WTC11 (cell line): ENCODE measurements around the gene ATP11A. TPM values are rescaled to one million over a fixed set of nuclear protein-coding genes. Genes with fewer than 3 reads are reported as not detected.

ENCODE experiments used
- ATAC-seq: fragments of 200-7000 bp; cut with Tn5 transposase; 2 replicates; pipeline ENCODE4 v1.10.0; 2021; ENCODE audit warnings: mild to moderate bottlenecking, moderate library complexity
- CTCF ChIA-PET: fragments of 300-600 bp; sonication (Branson Sonifier 250); formaldehyde crosslinking; loops from one replicate; lab custom pipeline; 2021; ENCODE audit warnings: antibody characterized with exemption; lab: Charles Lee
- POLR2A ChIA-PET: fragments of 350-600 bp; sonication (Branson Sonifier 250); formaldehyde crosslinking; loops from one replicate; lab custom pipeline; 2021; ENCODE audit warnings: antibody characterized with exemption; lab: Charles Lee
- DNase-seq: peaks from one replicate; pipeline ENCODE4 v3.0.0; 2021; ENCODE audit warnings: low spot score
- H3K27ac Mint-ChIP-seq: 2 replicates; pipeline ENCODE4 v1.8.0; 2021; ENCODE audit warnings: mixed read lengths
- H3K27me3 Mint-ChIP-seq: 2 replicates; pipeline ENCODE4 v1.8.0; 2021; ENCODE audit warnings: low read depth, mild to moderate bottlenecking, moderate library complexity, mixed read lengths
- H3K36me3 Mint-ChIP-seq: 2 replicates; pipeline ENCODE4 v1.8.0; 2021; ENCODE audit warnings: mixed read lengths
- H3K4me1 Mint-ChIP-seq: 2 replicates; pipeline ENCODE4 v1.8.0; 2022; ENCODE audit warnings: mixed read lengths
- H3K4me3 Mint-ChIP-seq: 2 replicates; pipeline ENCODE4 v1.8.0; 2021; ENCODE audit warnings: mild to moderate bottlenecking, moderate library complexity, mixed read lengths
- H3K9me3 Mint-ChIP-seq: 2 replicates; pipeline ENCODE4 v1.8.0; 2021; ENCODE audit warnings: mixed read lengths
- ATF1 ChIP-seq: sonication (generic); formaldehyde crosslinking; IDR thresholded peaks from 2 replicates; pipeline ENCODE4 v1.8.1; 2023; ENCODE audit warnings: mild to moderate bottlenecking, moderate library complexity, missing genetic modification reagents
- ATF2 ChIP-seq: sonication (generic); formaldehyde crosslinking; IDR thresholded peaks from 2 replicates; pipeline ENCODE4 v1.8.1; 2022; ENCODE audit warnings: low read depth, missing genetic modification reagents, borderline replicate concordance
- CBFB ChIP-seq: sonication (generic); formaldehyde crosslinking; IDR thresholded peaks from 2 replicates; pipeline ENCODE4 v1.8.1; 2022; ENCODE audit warnings: mild to moderate bottlenecking, low read depth, missing genetic modification reagents
- CDX4 ChIP-seq: fragments of 250-450 bp; sonication (Bioruptor Pico); IDR thresholded peaks from 2 replicates; pipeline ENCODE4 v1.9.0; 2021; ENCODE audit warnings: moderate library complexity, mild to moderate bottlenecking, inconsistent platforms, borderline replicate concordance
- FOXJ3 ChIP-seq: sonication (generic); formaldehyde crosslinking; IDR thresholded peaks from 2 replicates; pipeline ENCODE4 v1.9.0; 2021; ENCODE audit warnings: missing genetic modification reagents, mild to moderate bottlenecking, borderline replicate concordance
- JAZF1 ChIP-seq: fragments of 250-450 bp; sonication (Bioruptor Pico); IDR thresholded peaks from 2 replicates; pipeline ENCODE4 v1.9.0; 2021; ENCODE audit warnings: moderate library complexity, mild to moderate bottlenecking, inconsistent platforms
- JUN ChIP-seq: sonication (generic); formaldehyde crosslinking; IDR thresholded peaks from 2 replicates; pipeline ENCODE4 v1.8.0; 2023; ENCODE audit warnings: mild to moderate bottlenecking, missing genetic modification reagents
- KAT7 ChIP-seq: sonication (generic); formaldehyde crosslinking; IDR thresholded peaks from 2 replicates; pipeline ENCODE4 v1.8.1; 2023; ENCODE audit warnings: missing genetic modification reagents, mild to moderate bottlenecking, borderline replicate concordance
- NR1H2 ChIP-seq: sonication (generic); formaldehyde crosslinking; IDR thresholded peaks from 2 replicates; pipeline ENCODE4 v1.9.0; 2021; ENCODE audit warnings: mild to moderate bottlenecking, moderate library complexity, missing genetic modification reagents
- RELA ChIP-seq: sonication (generic); formaldehyde crosslinking; IDR thresholded peaks from 2 replicates; pipeline ENCODE4 v1.8.1; 2022; ENCODE audit warnings: missing genetic modification reagents, mild to moderate bottlenecking, borderline replicate concordance
- ZBTB21 ChIP-seq: sonication (generic); formaldehyde crosslinking; IDR thresholded peaks from 2 replicates; pipeline ENCODE4 v1.8.1; 2023; ENCODE audit warnings: mild to moderate bottlenecking, missing genetic modification reagents, borderline replicate concordance
- ZBTB43 ChIP-seq: sonication (generic); formaldehyde crosslinking; IDR thresholded peaks from 2 replicates; pipeline ENCODE4 v1.8.1; 2023; ENCODE audit warnings: mild to moderate bottlenecking, missing genetic modification reagents
- ZMAT4 ChIP-seq: fragments of 250-450 bp; sonication (Bioruptor Pico); IDR thresholded peaks from 2 replicates; pipeline ENCODE4 v1.9.0; 2021; ENCODE audit warnings: mild to moderate bottlenecking
- ZNF396 ChIP-seq: fragments of 250-450 bp; sonication (Bioruptor Pico); IDR thresholded peaks from 2 replicates; pipeline ENCODE4 v1.8.0; 2021; ENCODE audit warnings: mild to moderate bottlenecking, moderate library complexity, borderline replicate concordance
- ZSCAN18 ChIP-seq: fragments of 250-450 bp; sonication (Bioruptor Pico); IDR thresholded peaks from 2 replicates; pipeline ENCODE4 v2.1.2; 2022; ENCODE audit warnings: mild to moderate bottlenecking, moderate library complexity
- total RNA-seq: library from RNA; stranded (reverse); gene quantifications from 3 replicates; pipeline ENCODE4 v1.2.3, GENCODE V29; 2021
- TF ChIP-seq, protein P1 (sequence below): sonication (generic); formaldehyde crosslinking; IDR thresholded peaks from 2 replicates; pipeline ENCODE4 v1.8.0; 2022; ENCODE audit warnings: mild to moderate bottlenecking, missing genetic modification reagents
- TF ChIP-seq, protein P2 (sequence below): sonication (generic); formaldehyde crosslinking; IDR thresholded peaks from 2 replicates; pipeline ENCODE4 v1.8.0; 2022; ENCODE audit warnings: mild to moderate bottlenecking, missing genetic modification reagents
- TF ChIP-seq, protein P3 (sequence below): sonication (generic); formaldehyde crosslinking; IDR thresholded peaks from 2 replicates; pipeline ENCODE4 v1.8.0; 2022; ENCODE audit warnings: mild to moderate bottlenecking, missing genetic modification reagents
- TF ChIP-seq, protein P4 (sequence below): sonication (generic); formaldehyde crosslinking; IDR thresholded peaks from 2 replicates; pipeline ENCODE4 v1.8.0; 2022; ENCODE audit warnings: missing genetic modification reagents

Gene ATP11A
- total RNA-seq, 1 experiment from 2014 or later, result 100 TPM

GRCh38 chr13:112754281-112755025 is 64.6 kb downstream of the ATP11A start:
- peaks cover 44% of the 10 kb centered on the region for H3K4me1 Mint-ChIP-seq
- no peaks in the 10 kb centered on the region for H3K27me3 Mint-ChIP-seq
- DNase-seq (no peak), ATAC-seq (no peak)
- no peak overlapping the region for H3K27ac Mint-ChIP-seq
- ChIA-PET CTCF (no interaction called here), POLR2A (no interaction called here)
- H3K9me3 Mint-ChIP-seq, result no peaks in the 10 kb centered on the region
- H3K4me3 Mint-ChIP-seq, result no peak overlapping the region
- no peaks in the 10 kb centered on the region for H3K36me3 Mint-ChIP-seq
- TF ChIP-seq JAZF1 (CRISPR knock-in tag), result no peak
- no peak for TF ChIP-seq CBFB
- TF ChIP-seq ZMAT4 (CRISPR knock-in tag), result no peak
- TF ChIP-seq FOXJ3 (CRISPR knock-in tag), result no peak
- TF ChIP-seq, protein P1, sequence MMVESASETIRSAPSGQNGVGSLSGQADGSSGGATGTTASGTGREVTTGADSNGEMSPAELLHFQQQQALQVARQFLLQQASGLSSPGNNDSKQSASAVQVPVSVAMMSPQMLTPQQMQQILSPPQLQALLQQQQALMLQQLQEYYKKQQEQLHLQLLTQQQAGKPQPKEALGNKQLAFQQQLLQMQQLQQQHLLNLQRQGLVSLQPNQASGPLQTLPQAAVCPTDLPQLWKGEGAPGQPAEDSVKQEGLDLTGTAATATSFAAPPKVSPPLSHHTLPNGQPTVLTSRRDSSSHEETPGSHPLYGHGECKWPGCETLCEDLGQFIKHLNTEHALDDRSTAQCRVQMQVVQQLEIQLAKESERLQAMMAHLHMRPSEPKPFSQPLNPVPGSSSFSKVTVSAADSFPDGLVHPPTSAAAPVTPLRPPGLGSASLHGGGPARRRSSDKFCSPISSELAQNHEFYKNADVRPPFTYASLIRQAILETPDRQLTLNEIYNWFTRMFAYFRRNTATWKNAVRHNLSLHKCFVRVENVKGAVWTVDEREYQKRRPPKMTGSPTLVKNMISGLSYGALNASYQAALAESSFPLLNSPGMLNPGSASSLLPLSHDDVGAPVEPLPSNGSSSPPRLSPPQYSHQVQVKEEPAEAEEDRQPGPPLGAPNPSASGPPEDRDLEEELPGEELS (CRISPR knock-in tag), result no peak
- TF ChIP-seq ZBTB43 (CRISPR knock-in tag), result no peak
- no peak for TF ChIP-seq KAT7 (CRISPR knock-in tag)
- no peak for TF ChIP-seq NR1H2
- no peak for TF ChIP-seq JUN
- TF ChIP-seq RELA (CRISPR knock-in tag), result no peak
- TF ChIP-seq, protein P2, sequence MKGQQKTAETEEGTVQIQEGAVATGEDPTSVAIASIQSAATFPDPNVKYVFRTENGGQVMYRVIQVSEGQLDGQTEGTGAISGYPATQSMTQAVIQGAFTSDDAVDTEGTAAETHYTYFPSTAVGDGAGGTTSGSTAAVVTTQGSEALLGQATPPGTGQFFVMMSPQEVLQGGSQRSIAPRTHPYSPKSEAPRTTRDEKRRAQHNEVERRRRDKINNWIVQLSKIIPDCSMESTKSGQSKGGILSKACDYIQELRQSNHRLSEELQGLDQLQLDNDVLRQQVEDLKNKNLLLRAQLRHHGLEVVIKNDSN (CRISPR knock-in tag), result no peak
- no peak for TF ChIP-seq ZNF396 (CRISPR knock-in tag)
- TF ChIP-seq, protein P3, sequence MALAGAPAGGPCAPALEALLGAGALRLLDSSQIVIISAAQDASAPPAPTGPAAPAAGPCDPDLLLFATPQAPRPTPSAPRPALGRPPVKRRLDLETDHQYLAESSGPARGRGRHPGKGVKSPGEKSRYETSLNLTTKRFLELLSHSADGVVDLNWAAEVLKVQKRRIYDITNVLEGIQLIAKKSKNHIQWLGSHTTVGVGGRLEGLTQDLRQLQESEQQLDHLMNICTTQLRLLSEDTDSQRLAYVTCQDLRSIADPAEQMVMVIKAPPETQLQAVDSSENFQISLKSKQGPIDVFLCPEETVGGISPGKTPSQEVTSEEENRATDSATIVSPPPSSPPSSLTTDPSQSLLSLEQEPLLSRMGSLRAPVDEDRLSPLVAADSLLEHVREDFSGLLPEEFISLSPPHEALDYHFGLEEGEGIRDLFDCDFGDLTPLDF (CRISPR knock-in tag), result no peak
- TF ChIP-seq, protein P4, sequence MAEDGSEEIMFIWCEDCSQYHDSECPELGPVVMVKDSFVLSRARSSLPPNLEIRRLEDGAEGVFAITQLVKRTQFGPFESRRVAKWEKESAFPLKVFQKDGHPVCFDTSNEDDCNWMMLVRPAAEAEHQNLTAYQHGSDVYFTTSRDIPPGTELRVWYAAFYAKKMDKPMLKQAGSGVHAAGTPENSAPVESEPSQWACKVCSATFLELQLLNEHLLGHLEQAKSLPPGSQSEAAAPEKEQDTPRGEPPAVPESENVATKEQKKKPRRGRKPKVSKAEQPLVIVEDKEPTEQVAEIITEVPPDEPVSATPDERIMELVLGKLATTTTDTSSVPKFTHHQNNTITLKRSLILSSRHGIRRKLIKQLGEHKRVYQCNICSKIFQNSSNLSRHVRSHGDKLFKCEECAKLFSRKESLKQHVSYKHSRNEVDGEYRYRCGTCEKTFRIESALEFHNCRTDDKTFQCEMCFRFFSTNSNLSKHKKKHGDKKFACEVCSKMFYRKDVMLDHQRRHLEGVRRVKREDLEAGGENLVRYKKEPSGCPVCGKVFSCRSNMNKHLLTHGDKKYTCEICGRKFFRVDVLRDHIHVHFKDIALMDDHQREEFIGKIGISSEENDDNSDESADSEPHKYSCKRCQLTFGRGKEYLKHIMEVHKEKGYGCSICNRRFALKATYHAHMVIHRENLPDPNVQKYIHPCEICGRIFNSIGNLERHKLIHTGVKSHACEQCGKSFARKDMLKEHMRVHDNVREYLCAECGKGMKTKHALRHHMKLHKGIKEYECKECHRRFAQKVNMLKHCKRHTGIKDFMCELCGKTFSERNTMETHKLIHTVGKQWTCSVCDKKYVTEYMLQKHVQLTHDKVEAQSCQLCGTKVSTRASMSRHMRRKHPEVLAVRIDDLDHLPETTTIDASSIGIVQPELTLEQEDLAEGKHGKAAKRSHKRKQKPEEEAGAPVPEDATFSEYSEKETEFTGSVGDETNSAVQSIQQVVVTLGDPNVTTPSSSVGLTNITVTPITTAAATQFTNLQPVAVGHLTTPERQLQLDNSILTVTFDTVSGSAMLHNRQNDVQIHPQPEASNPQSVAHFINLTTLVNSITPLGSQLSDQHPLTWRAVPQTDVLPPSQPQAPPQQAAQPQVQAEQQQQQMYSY (CRISPR knock-in tag), result no peak

GRCh38 chr13:112755331-112755730 is 65.5 kb downstream of the ATP11A start:
- Mint-ChIP-seq H3K27me3 (no peaks in the 10 kb centered on the region), H3K4me1 (peaks cover 49% of the 10 kb centered on the region), H3K9me3 (no peaks in the 10 kb centered on the region), H3K4me3 (no peak overlapping the region), H3K27ac (no peak overlapping the region), H3K36me3 (no peaks in the 10 kb centered on the region)
- TF ChIP-seq ZSCAN18, result no peak
- TF ChIP-seq ATF2, result no peak
- TF ChIP-seq ZBTB43 (CRISPR knock-in tag), result no peak
- TF ChIP-seq ATF1 (CRISPR knock-in tag), result no peak
- no peak for TF ChIP-seq CDX4
- no peak for TF ChIP-seq ZBTB21 (CRISPR knock-in tag)
- DNase-seq (no peak), ATAC-seq (no peak)
- ChIA-PET CTCF (no interaction called here), POLR2A (no interaction called here)
